Adrenal gland (tissue), 12 donors: Measurements from ENCODE around the gene TMEM18. TPM values are rescaled to one million over a fixed set of nuclear protein-coding genes. Genes with fewer than 3 reads are reported as not detected.

Experiments
- DNase-seq, 7 donors: peaks; one replicate each; pipeline ENCODE4 v3.0.0-alpha.2; 2019 to 2020
- H3K27ac ChIP-seq, 5 donors: fragments of 200-600 bp; sonication (generic) in 4 of 5; 1 replicate in 3 of 5; 2 replicates in 2 of 5; pipeline versions ENCODE4 v1.5.1 to v1.8.0; 2016 to 2020; ENCODE audit warnings: mild to moderate bottlenecking in 1 of 5
- H3K27me3 ChIP-seq: fragments of 200-600 bp; 2 replicates; pipeline ENCODE4 v1.8.0; 2021
- H3K36me3 ChIP-seq, 2 donors: fragments of 200-600 bp; replicated peaks in 1 of 2; 1 replicate in 1 of 2; 2 replicates in 1 of 2; pipeline versions ENCODE4 v1.5.1 to v1.8.0; 2018 to 2022
- H3K4me1 ChIP-seq, 2 donors: fragments of 200-600 bp; replicated peaks in 1 of 2; 1 replicate in 1 of 2; 2 replicates in 1 of 2; pipeline versions ENCODE4 v1.5.1 to v1.8.0; 2018 to 2021
- H3K4me3 ChIP-seq, 4 donors: fragments of 200-600 bp; sonication (generic) in 3 of 4; one replicate each; pipeline ENCODE4 v1.5.1; 2016 to 2018
- H3K9me3 ChIP-seq, 3 donors: fragments of 200-600 bp; sonication (generic) in 1 of 3; replicated peaks in 1 of 3; 1 replicate in 2 of 3; 2 replicates in 1 of 3; pipeline versions ENCODE4 v1.5.1 to v1.8.0; 2016 to 2021
- CTCF ChIP-seq, 6 experiments: fragments of 450-650 bp in 4 of 6; fragments of 200-600 bp in 2 of 6; sonication (generic) in 1 of 6; IDR thresholded peaks; 1 replicate in 5 of 6; 2 replicates in 1 of 6; pipeline versions ENCODE4 v1.5.1 to v1.8.0; 2016 to 2021; ENCODE audit warnings: antibody characterized with exemption in 6 of 6, mild to moderate bottlenecking in 2 of 6, moderate library complexity in 1 of 6
- POLR2A ChIP-seq, 2 donors: fragments of 450-650 bp; IDR thresholded peaks; one replicate each; pipeline ENCODE4 v1.6.1; 2017; ENCODE audit warnings: antibody characterized with exemption in 2 of 2, mild to moderate bottlenecking in 2 of 2, moderate library complexity in 1 of 2
- WGBS, 4 donors: extraction: QIAGEN DNeasy Blood & Tissue Kit in 2 of 4; methylation state at CpG; one replicate each; pipeline versions ENCODE4 v1.1.5 to v1.1.7; 2013 to 2017; 5-methylcytosine and 5-hydroxymethylcytosine counted together
- intact Hi-C, 2 donors: fragments of 100-400 bp; cut with DNase I; formaldehyde crosslinking; loops; one replicate each; pipeline versions ENCODE4 v1.14.1 to v1.15.0; 2022 to 2023
- polyA plus RNA-seq, 3 donors: library from polyadenylated mRNA; stranded (reverse); fragments of 200-250 nt in 2 of 3; fragments of 350-450 nt in 1 of 3; fragmentation: Illumina TruSeq in 1 of 3; extraction: RNeasy Lipid Tissue Mini Kit (QIAGEN cat#74804) in 1 of 3; gene quantifications; one replicate each; pipeline ENCODE4 v1.2.3, GENCODE V29; 2013 to 2014
- total RNA-seq, 9 donors: library from RNA; depleted of rRNA in 4 of 9; stranded (reverse); fragments of >200 nt in 4 of 9; fragments of 120-200 nt in 1 of 9; fragmentation: NEBNext Ultra II Directional in 1 of 9; extraction: Animal tissue kit (Norgen Biotek cat#: 25700) in 1 of 9; gene quantifications; one replicate each; pipeline versions ENCODE4 v1.1.0 to v1.2.4, GENCODE V29; 2013 to 2023
- donor health status: healthy with polysubstance abuse.
- donor health status: Bipolar disorder and iron deficiency.
- donor health status: DM: yes; HTN: yes; CAD: no.
- donor health status: DM: no; HTN: no; CAD: no.
- donor health status: DM: no; HTN: no; CAD: no.
- donor health status: DM: yes; HTN: yes; CAD: no.

Gene TMEM18
- total and polyA plus RNA-seq, 12 donors = 17.2 to 56.9 (median 31.9) TPM

GRCh38 chr2:682226-682625, 5.0 kb upstream of the TMEM18 start:
- TF ChIP-seq POLR2A (IDR thresholded peaks at IDR 0.05) (no peak), CTCF (IDR thresholded peaks at IDR 0.05) (no peak)
- intact Hi-C loops = no loop called here
- no peak overlapping the region for H3K4me3 ChIP-seq
- no peaks in the 10 kb centered on the region for H3K4me1 ChIP-seq
- DNase-seq = no peak
- H3K9me3 ChIP-seq = peaks cover 0 to 5% (median 0%) of the 10 kb centered on the region in 3 donors
- no peaks in the 10 kb centered on the region for H3K27me3 ChIP-seq
- H3K27ac ChIP-seq = no peak overlapping the region
- no peaks in the 10 kb centered on the region for H3K36me3 ChIP-seq

DNA sequence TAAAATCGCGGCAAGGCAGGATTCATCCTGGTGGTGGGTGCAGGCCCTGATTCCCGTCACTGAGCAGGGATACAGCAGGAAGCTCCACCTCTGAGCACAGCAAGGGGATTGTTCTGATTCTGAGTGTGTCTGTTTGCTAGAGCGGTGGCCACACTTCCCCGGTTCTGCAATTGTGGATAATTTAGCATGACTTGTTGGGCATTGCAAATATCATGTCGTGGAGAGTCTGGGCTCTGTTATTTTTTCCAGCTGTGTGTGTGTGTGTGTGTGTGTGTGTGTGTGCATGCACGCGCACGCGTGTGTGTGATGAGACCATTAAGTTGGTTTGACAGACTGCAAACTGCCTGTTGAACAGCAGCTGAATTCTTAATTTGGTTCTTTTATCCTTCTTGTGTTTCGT, 4.1 kb upstream of the TMEM18 start:
- Histone ChIP-seq H3K27ac (no peak overlapping the region), H3K9me3 (peaks cover 0 to 5% (median 0%) of the 10 kb centered on the region in 3 donors), H3K36me3 (no peaks in the 10 kb centered on the region), H3K4me3 (no peak overlapping the region), H3K4me1 (peaks cover 0 to under 1% of the 10 kb centered on the region in 2 donors), H3K27me3 (no peaks in the 10 kb centered on the region)
- intact Hi-C loops = no loop called here
- TF ChIP-seq CTCF (IDR thresholded peaks at IDR 0.05) (no peak), POLR2A (IDR thresholded peaks at IDR 0.05) (no peak)
- WGBS, 4 donors = 81 to 88% (median 85%) methylated on average over 8 to 11 of the region's 11 CpGs
- DNase-seq = peak in 1 of 7 donors; percentile 48

- Histone ChIP-seq H3K36me3 (no peaks in the 10 kb centered on the region), H3K4me3 (no peak overlapping the region), H3K27me3 (no peaks in the 10 kb centered on the region), H3K27ac (no peak overlapping the region), H3K4me1 (peaks cover 4 to 7% of the 10 kb centered on the region in 2 donors), H3K9me3 (no peaks in the 10 kb centered on the region)
- WGBS, 4 donors = 87 to 92% (median 89%) methylated on average over 8 of the region's 8 CpGs
- no peak for TF ChIP-seq POLR2A (IDR thresholded peaks at IDR 0.05)
- TF ChIP-seq CTCF (IDR thresholded peaks at IDR 0.05) = no peak
- DNase-seq = peak in 1 of 7 donors; percentile 45
- intact Hi-C loops = no loop called here
These were observed 3.3 kb upstream of the TMEM18 start for GRCh38 chr2:680496-680895.

DNA sequence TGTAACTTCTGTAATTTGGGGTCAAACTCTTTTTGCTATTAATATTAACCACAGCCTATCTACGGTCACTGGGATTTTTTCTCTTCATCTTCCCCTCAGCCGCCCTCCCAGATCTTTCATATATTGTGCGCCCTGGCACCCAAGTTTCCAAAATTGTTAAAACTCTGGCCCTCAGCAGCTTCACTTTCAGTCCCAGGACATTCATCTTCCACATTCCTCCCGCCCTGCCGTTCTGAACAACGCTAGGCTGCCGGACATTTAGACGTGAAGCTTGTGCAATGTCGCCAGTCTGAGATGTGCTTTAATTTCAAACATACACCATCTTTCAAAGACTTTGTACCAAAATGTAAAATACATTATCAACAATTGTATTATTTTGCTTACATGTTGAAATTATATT, 1.8 kb upstream of the TMEM18 start:
- Histone ChIP-seq H3K4me3 (no peak overlapping the region), H3K9me3 (no peaks in the 10 kb centered on the region), H3K36me3 (no peaks in the 10 kb centered on the region), H3K4me1 (peaks cover 4 to 23% of the 10 kb centered on the region in 2 donors), H3K27me3 (no peaks in the 10 kb centered on the region), H3K27ac (no peak overlapping the region)
- TF ChIP-seq POLR2A (IDR thresholded peaks at IDR 0.05) = no peak
- TF ChIP-seq CTCF (IDR thresholded peaks at IDR 0.05) = no peak
- peak in 1 of 7 donors; percentile 51 for DNase-seq
- intact Hi-C loops = no loop called here
- WGBS, 4 donors = 90 to 95% (median 91%) methylated on average over 9 of the region's 9 CpGs
